WERI-Rb-1 (cell line): ENCODE results near the gene IGFL2.

ENCODE experiments used
- DNase-seq: peaks from one replicate; pipeline ENCODE4 v3.0.0-alpha.2; 2020
- H3K27ac ChIP-seq: fragments of 250-450 bp; sonication (Bioruptor Pico); 2 replicates; pipeline ENCODE4 v1.5.1; 2020; ENCODE audit warnings: mild to moderate bottlenecking, moderate library complexity
- H3K27me3 ChIP-seq: fragments of 250-450 bp; sonication (Bioruptor Pico); 2 replicates; pipeline ENCODE4 v1.5.1; 2021; ENCODE audit warnings: mild to moderate bottlenecking, low read depth, moderate library complexity; ENCODE audit not compliant: insufficient read depth, severe bottlenecking
- H3K36me3 ChIP-seq: fragments of 250-450 bp; sonication (Bioruptor Pico); 2 replicates; pipeline ENCODE4 v1.5.1; 2020; ENCODE audit warnings: mild to moderate bottlenecking, moderate library complexity
- H3K4me3 ChIP-seq: 2 replicates; pipeline ENCODE4 v1.5.1; 2011; ENCODE audit warnings: low read depth, mild to moderate bottlenecking, control low read depth, low read length
- H3K9me3 ChIP-seq: fragments of 250-450 bp; sonication (Bioruptor Pico); 2 replicates; pipeline ENCODE4 v1.5.1; 2021; ENCODE audit warnings: mild to moderate bottlenecking, moderate library complexity; ENCODE audit not compliant: severe bottlenecking
- CTCF ChIP-seq: IDR thresholded peaks from 2 replicates; pipeline ENCODE4 v1.5.1; 2011; ENCODE audit warnings: low read depth, mild to moderate bottlenecking, control low read depth, inconsistent platforms, low read length

Gene IGFL2

DNA sequence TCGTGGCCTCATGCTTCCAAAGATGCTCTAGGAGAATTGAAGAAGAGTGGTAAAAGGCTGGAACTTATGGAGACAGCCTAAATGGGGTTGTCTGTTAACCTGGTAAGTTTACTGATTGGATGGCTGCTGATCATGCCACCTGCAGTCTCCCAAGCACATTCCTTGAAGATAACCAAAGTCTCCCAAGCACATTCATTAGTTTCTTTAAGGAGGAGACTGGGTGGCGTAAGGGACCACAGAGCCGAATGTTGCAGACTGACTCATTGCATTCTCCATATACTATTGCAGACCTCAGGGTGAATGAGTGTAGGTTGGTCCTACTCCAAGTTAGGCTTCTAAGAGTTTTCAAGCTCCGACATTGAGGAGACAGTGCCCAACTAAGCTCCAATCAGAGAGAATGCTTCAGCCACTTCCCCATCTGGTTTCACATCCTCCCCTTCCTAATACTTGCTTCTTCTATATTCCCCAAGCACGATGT is 23.4 kb upstream of the IGFL2 start, which contains the start of gene IGFL3:
TSS of gene IGFL3 (minus strand) at position 51 of the 478 bp plus-strand sequence. CDS start at position 12, 39 bp downstream.
- Histone ChIP-seq H3K36me3 (no peaks in the 10 kb centered on the region), H3K27me3 (no peaks in the 10 kb centered on the region), H3K27ac (no peak within 1 kb of the TSS), H3K9me3 (no peaks in the 10 kb centered on the region), H3K4me3 (no peak within 1 kb of the TSS)
- DNase-seq, result no peak
- TF ChIP-seq CTCF, result no peak

- Histone ChIP-seq H3K4me3 (no peak overlapping the region), H3K9me3 (no peaks in the 10 kb centered on the region), H3K36me3 (no peaks in the 10 kb centered on the region), H3K27me3 (no peaks in the 10 kb centered on the region), H3K27ac (no peak overlapping the region)
- no peak for DNase-seq
- TF ChIP-seq CTCF, result no peak
These were observed 22.6 kb upstream of the IGFL2 start for GRCh38 chr19:46125447-46125846.

GRCh38 chr19:46126086-46126580 is 21.9 kb upstream of the IGFL2 start:
- no peak overlapping the region for H3K4me3 ChIP-seq
- TF ChIP-seq CTCF, result no peak
- no peaks in the 10 kb centered on the region for H3K36me3 ChIP-seq
- no peak overlapping the region for H3K27ac ChIP-seq
- H3K27me3 ChIP-seq, result no peaks in the 10 kb centered on the region
- no peak for DNase-seq
- no peaks in the 10 kb centered on the region for H3K9me3 ChIP-seq

DNA sequence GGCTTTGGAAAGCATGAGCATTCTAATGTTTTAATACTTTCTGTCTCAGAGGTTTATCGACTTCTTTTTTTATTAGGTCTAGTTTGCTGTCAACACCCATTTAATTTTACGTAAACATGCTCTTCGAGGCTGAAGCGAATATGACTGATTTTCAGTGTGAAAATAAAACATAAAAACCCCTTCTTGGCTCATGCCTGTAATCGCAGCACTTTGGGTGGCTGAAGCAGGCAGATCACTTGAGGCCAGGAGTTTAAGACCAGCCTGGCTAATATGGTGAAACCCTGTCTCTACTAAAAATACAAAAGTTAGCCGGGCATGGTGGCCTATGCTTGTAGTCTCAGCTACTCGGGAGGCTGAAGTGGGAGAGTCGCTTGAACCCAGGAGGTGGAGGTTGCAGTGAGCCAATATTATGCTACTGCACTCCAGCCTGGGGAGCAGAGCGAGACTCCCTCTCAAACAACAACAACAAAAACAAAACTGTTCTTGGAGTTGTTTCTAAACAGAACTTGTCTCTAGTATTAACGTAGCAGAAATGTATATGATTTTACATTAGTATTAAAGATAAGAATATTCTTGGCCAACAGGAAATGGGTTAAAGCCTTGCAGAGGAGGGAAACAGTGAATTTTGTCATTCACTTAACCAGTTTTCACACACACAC is 16.4 kb upstream of the IGFL2 start:
- Histone ChIP-seq H3K27me3 (no peaks in the 10 kb centered on the region), H3K9me3 (peaks cover 10% of the 10 kb centered on the region), H3K36me3 (no peaks in the 10 kb centered on the region), H3K27ac (no peak overlapping the region), H3K4me3 (no peak overlapping the region)
- no peak for TF ChIP-seq CTCF
- no peak for DNase-seq

- no peak for TF ChIP-seq CTCF
- Histone ChIP-seq H3K36me3 (no peaks in the 10 kb centered on the region), H3K27ac (peak overlapping the region; percentile 31; the same call in 1 of the 2 replicates), H3K27me3 (no peaks in the 10 kb centered on the region), H3K4me3 (no peak overlapping the region), H3K9me3 (peaks cover 10% of the 10 kb centered on the region)
- DNase-seq, result no peak
These were observed 15.4 kb upstream of the IGFL2 start for GRCh38 chr19:46132508-46133100.
